ENCODE data around the gene TPSG1.
"Not testable (repeated sequence)": the region's sequence is repeated elsewhere in the genome, so short reads cannot be mapped to it uniquely, and the experiment has no call there.

DNA sequence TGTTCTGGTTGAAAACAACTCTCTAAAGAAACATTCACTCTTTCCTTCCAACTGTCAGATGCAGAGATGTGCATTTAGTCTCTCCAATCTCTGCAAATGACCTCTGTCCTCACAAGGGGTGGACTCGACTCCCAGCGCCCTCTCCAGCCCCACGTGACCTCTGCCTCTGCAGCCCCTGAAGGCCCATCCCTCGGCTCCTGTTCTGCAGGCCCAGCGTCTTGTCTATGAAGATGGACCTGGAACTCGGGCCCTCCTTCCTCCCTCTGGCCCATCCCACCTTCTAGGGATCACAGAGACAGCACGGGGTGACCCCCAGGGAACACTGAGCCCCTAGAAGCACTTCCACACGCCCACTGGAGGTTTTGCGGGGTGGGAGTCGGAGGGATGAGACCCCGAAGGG, 18.3 kb upstream of the TPSG1 start:
- TF ChIP-seq, protein P1, sequence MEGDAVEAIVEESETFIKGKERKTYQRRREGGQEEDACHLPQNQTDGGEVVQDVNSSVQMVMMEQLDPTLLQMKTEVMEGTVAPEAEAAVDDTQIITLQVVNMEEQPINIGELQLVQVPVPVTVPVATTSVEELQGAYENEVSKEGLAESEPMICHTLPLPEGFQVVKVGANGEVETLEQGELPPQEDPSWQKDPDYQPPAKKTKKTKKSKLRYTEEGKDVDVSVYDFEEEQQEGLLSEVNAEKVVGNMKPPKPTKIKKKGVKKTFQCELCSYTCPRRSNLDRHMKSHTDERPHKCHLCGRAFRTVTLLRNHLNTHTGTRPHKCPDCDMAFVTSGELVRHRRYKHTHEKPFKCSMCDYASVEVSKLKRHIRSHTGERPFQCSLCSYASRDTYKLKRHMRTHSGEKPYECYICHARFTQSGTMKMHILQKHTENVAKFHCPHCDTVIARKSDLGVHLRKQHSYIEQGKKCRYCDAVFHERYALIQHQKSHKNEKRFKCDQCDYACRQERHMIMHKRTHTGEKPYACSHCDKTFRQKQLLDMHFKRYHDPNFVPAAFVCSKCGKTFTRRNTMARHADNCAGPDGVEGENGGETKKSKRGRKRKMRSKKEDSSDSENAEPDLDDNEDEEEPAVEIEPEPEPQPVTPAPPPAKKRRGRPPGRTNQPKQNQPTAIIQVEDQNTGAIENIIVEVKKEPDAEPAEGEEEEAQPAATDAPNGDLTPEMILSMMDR (conservative IDR thresholded peaks at IDR 0.05; ENCODE audit: low read depth, low read length), result not testable (repeated sequence)
- TF ChIP-seq EZH2 (IDR thresholded peaks at IDR 0.05; ENCODE audit: borderline replicate concordance, low read depth, low read length, poor library complexity, severe bottlenecking), result not testable (repeated sequence)

All from A673 (cell line).